BJ (cell line): Measurements from ENCODE around the gene AMMECR1. TPM values are rescaled to one million over a fixed set of nuclear protein-coding genes. Genes with fewer than 3 reads are reported as not detected.
A peak's percentile ranks its signal among the peaks of the same experiment; 100 is the strongest.
"Not testable (repeated sequence)": the region's sequence is repeated elsewhere in the genome, so short reads cannot be mapped to it uniquely, and the experiment has no call there.

Experiments used
- CTCF ChIA-PET: fragments of 350-600 bp; formaldehyde crosslinking; extraction: SDS; loops from one replicate; lab custom pipeline; 2021; ENCODE audit warnings: antibody characterized with exemption, inconsistent platforms; lab: Yijun Ruan, JAX
- POLR2A ChIA-PET: fragments of 300-600 bp; sonication (Branson Sonifier 250); formaldehyde crosslinking; extraction: SDS; loops from one replicate; lab custom pipeline; 2021; ENCODE audit warnings: antibody characterized with exemption; lab: Charles Lee
- DNase-seq: peaks from one replicate; pipeline ENCODE4 v3.0.0-alpha.2; 2011; ENCODE audit warnings: low read depth
- H3K27me3 ChIP-seq: 2 replicates; pipeline ENCODE4 v1.6.0; 2011; ENCODE audit warnings: low read length; ENCODE audit not compliant: control insufficient read depth, insufficient read depth
- H3K36me3 ChIP-seq: 2 replicates; pipeline ENCODE4 v1.5.1; 2011; ENCODE audit warnings: low read length; ENCODE audit not compliant: control insufficient read depth, insufficient read depth
- H3K4me3 ChIP-seq: 2 replicates; pipeline ENCODE4 v1.5.1; 2011; ENCODE audit warnings: low read depth, mild to moderate bottlenecking, control low read depth, low read length
- CTCF ChIP-seq: IDR thresholded peaks from 2 replicates; pipeline ENCODE4 v1.5.1; 2011; ENCODE audit warnings: low read depth, mild to moderate bottlenecking, control low read depth, inconsistent platforms, low read length, moderate library complexity; ENCODE audit not compliant: insufficient read depth
- polyA plus RNA-seq: library from polyadenylated mRNA; depleted of rRNA; stranded (reverse); fragments of >200 nt; gene quantifications from 2 replicates; pipeline ENCODE4 v1.2.3, GENCODE V29; 2011

Gene AMMECR1
- polyA plus RNA-seq, 1 experiment, result 7.3 TPM

DNA sequence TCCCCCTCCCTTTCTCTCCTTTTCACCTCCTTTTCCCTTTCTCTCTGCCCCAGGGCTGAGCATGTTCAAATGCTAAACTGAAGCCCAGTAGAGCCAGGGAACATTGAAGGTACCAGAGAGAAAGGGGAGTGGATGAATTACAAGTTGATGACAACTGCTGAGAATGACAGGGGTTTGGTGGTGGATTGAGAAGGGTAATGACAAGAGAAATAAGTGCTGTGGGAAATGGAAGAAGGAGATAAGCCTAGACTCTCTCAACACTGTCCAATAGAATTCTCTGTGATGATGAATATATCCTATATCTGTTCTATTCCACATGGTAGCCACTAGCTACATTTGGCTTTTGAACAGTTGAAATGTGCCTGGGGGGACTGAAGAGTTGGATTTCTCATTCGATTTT, 160.4 kb downstream of the AMMECR1 start:
- POLR2A ChIA-PET, result no interaction called here
- CTCF ChIA-PET, result interaction anchor here (1.4 to 11.2 kb wide), 4 partner anchors 25 to 256 kb away, joined by 3 to 331 read pairs (median 3); no protein-coding TSS in a partner anchor
- no peak for TF ChIP-seq CTCF

GRCh38 chrX:110156167-110156754, 161.6 kb downstream of the AMMECR1 start:
- CTCF ChIA-PET, result interaction anchor here (1.2 to 11.2 kb wide), 6 partner anchors 9 to 257 kb away, joined by 3 to 331 read pairs (median 4); no protein-coding TSS in a partner anchor
- POLR2A ChIA-PET, result no interaction called here
- no peaks in the 10 kb centered on the region for H3K27me3 ChIP-seq
- peak; percentile 18; the same call in 1 of the 2 replicates for TF ChIP-seq CTCF
- no peaks in the 10 kb centered on the region for H3K36me3 ChIP-seq
- no peak overlapping the region for H3K4me3 ChIP-seq
- no peak for DNase-seq

More for the DNA sequence above, 160.4 kb downstream of the AMMECR1 start:
- Histone ChIP-seq H3K4me3 (no peak overlapping the region), H3K36me3 (no peaks in the 10 kb centered on the region), H3K27me3 (no peaks in the 10 kb centered on the region)
- DNase-seq, result no peak

DNA sequence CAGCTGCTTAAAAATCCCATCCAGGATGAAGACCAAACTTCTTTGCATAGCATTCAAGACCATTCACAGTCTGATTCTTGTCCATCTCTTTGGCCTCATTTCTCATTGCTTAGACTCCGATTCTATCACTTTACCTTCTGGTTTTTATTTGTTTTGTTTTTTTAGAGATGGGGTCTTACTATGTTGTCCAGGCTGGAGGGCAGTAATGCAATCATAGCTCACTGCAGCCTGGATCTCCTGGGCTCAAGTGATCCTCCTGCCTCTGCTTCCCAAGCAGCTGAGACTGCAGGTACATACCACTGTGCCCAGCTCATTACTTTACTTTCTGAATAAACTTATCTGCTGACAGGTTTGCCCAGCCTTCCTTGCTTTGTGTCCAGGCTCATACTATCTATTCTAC, 162.1 kb downstream of the AMMECR1 start:
- DNase-seq, result no peak
- no peak for TF ChIP-seq CTCF
- ChIA-PET CTCF (interaction anchor here (1.2 to 11.2 kb wide), 6 partner anchors 9 to 257 kb away, joined by 3 to 331 read pairs (median 4); no protein-coding TSS in a partner anchor), POLR2A (no interaction called here)
- Histone ChIP-seq H3K36me3 (no peaks in the 10 kb centered on the region), H3K4me3 (no peak overlapping the region), H3K27me3 (no peaks in the 10 kb centered on the region)

DNA sequence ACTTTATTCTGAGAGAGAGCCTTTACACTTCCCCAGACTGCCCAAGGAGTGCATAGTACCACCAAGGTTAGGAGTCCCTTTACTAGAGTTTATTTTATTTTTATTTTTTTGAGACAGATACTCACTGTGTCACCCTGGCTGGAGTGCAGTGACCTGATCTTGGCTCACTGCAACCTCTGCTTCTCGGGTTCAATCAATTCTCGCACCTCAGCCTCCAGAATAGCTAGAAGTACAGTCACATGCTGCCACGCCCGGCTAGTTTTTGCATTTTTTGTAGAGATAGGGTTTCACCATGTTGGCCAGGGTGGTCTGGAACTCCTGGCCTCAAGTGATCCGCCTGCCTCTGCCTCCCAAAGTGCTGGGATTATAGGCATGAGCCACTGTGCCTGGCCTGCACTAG, 163.6 kb downstream of the AMMECR1 start:
- CTCF ChIA-PET, result interaction anchor here (1.5 to 11.2 kb wide), 2 partner anchors 21 to 259 kb away, joined by 3 to 331 read pairs; no protein-coding TSS in a partner anchor
- H3K27me3 ChIP-seq, H3K4me3 ChIP-seq, DNase-seq, POLR2A ChIA-PET, H3K36me3 ChIP-seq: not testable (repeated sequence)

GRCh38 chrX:110153896-110154295, 164.0 kb downstream of the AMMECR1 start:
- Histone ChIP-seq H3K27me3 (no peaks in the 10 kb centered on the region), H3K36me3 (no peaks in the 10 kb centered on the region), H3K4me3 (no peak overlapping the region)
- TF ChIP-seq CTCF, result no peak
- ChIA-PET CTCF (interaction anchor here (11.2 kb wide), 1 partner anchor 259 kb away, joined by 331 read pairs; no protein-coding TSS in a partner anchor), POLR2A (no interaction called here)
- DNase-seq, result no peak
